Peyer's patch (tissue), 4 donors: ENCODE results near the gene GNAS.

Experiments used
- CTCF ChIP-seq, 6 experiments: fragments of 450-650 bp in 4 of 6; fragments of 200-600 bp in 2 of 6; sonication (generic) in 1 of 6; IDR thresholded peaks; one replicate each; pipeline ENCODE4 v1.5.1; 2017 to 2019; ENCODE audit warnings: antibody characterized with exemption in 6 of 6, mild to moderate bottlenecking in 3 of 6, moderate library complexity in 1 of 6
- POLR2A ChIP-seq, 2 donors: fragments of 450-650 bp; IDR thresholded peaks; one replicate each; pipeline ENCODE4 v1.5.1; 2017; ENCODE audit warnings: antibody characterized with exemption in 2 of 2, mild to moderate bottlenecking in 2 of 2, moderate library complexity in 2 of 2

GRCh38 chr20:58889334-58889760 is 36.8 kb downstream of the GNAS start:
- TF ChIP-seq POLR2A (IDR thresholded peaks at IDR 0.05) (no peak), CTCF (IDR thresholded peaks at IDR 0.05) (no peak)
